Body of pancreas (tissue), 4 donors: Measurements from ENCODE around the gene AIF1.

ENCODE experiments used
- POLR2A ChIP-seq, 3 donors: fragments of 450-650 bp; IDR thresholded peaks; one replicate each; pipeline ENCODE4 v1.6.1; 2016; ENCODE audit warnings: antibody characterized with exemption in 3 of 3, mild to moderate bottlenecking in 2 of 3
- TF ChIP-seq, protein P1 (sequence below), 7 experiments: fragments of 450-650 bp in 4 of 7; fragments of 200-600 bp in 3 of 7; sonication (generic) in 3 of 7; IDR thresholded peaks; one replicate each; pipeline ENCODE4 v1.5.1; 2016 to 2019; ENCODE audit warnings: antibody characterized with exemption in 7 of 7

DNA sequence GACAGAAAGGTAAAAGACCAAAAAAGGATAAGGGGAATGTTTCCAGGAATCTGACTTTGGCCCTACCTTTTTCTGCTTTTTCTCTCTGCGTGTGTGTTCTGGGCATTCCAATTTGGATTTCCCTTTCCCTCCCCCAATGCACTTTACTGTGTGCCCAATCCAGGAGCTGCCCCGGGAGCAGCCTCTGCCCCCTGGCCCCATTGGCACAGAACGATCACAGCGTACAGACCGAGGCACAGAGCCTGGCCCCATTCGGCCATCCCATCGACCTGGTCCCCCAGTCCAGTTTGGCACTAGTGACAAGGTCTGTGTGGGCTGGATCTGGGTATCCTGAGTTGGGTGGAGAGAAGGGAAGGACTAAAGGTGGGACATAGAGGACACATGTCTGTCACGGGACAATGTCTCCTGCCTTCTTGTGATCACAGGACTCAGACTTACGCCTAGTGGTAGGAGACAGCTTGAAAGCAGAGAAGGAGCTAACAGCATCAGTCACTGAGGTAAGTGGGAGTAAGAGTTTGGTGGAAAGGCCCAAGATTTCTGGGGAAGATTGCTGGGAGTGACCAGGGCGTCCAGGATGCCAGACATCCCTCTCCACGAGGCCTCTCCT lies 20.0 kb downstream of the AIF1 start:
- TF ChIP-seq, protein P1, sequence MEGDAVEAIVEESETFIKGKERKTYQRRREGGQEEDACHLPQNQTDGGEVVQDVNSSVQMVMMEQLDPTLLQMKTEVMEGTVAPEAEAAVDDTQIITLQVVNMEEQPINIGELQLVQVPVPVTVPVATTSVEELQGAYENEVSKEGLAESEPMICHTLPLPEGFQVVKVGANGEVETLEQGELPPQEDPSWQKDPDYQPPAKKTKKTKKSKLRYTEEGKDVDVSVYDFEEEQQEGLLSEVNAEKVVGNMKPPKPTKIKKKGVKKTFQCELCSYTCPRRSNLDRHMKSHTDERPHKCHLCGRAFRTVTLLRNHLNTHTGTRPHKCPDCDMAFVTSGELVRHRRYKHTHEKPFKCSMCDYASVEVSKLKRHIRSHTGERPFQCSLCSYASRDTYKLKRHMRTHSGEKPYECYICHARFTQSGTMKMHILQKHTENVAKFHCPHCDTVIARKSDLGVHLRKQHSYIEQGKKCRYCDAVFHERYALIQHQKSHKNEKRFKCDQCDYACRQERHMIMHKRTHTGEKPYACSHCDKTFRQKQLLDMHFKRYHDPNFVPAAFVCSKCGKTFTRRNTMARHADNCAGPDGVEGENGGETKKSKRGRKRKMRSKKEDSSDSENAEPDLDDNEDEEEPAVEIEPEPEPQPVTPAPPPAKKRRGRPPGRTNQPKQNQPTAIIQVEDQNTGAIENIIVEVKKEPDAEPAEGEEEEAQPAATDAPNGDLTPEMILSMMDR (IDR thresholded peaks at IDR 0.05) = no peak
- TF ChIP-seq POLR2A (IDR thresholded peaks at IDR 0.05) = no peak
